SU-DHL-6 (cell line): Measurements from ENCODE around the gene INAVA.

ENCODE experiments used
- EZH2phosphoT487 ChIP-seq: fragments of 200-600 bp; sonication (generic), shearing (Covaris generic); conservative IDR thresholded peaks from 2 replicates; pipeline ENCODE4 v1.6.1; 2018; ENCODE audit warnings: mild to moderate bottlenecking, antibody characterized with exemption, low read length, moderate library complexity, mixed read lengths
- TF ChIP-seq, protein P1 (sequence below): fragments of 200-600 bp; sonication (generic); IDR thresholded peaks from one replicate; pipeline ENCODE4 v1.5.1; 2017; ENCODE audit warnings: antibody characterized with exemption, mild to moderate bottlenecking, low read length, moderate library complexity; ENCODE audit not compliant: insufficient read depth, poor library complexity, severe bottlenecking

DNA sequence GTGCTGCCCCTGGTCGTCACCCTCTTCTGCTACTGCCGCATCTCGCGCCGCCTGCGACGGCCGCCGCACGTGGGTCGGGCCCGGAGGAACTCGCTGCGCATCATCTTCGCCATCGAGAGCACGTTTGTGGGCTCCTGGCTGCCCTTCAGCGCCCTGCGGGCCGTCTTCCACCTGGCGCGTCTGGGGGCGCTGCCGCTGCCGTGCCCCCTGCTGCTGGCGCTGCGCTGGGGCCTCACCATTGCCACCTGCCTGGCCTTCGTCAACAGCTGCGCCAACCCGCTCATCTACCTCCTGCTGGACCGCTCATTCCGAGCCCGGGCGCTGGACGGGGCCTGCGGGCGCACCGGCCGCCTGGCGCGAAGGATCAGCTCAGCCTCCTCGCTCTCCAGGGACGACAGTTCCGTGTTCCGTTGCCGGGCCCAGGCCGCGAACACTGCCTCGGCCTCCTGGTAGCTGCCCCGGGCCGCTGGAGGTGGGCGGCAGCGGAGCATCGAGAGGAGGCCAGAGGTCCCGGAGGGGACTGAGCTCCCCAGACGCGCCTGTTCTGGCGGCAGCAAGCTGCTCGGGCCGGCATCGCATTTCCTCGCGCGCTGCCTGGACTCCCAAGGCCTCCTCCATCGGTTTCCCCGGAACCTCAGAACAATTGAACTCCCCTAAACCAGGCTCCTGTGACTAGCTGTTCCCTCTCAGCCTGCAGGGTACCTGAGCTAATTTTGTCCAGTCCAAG is 20.9 kb upstream of the INAVA start:
- TF ChIP-seq, protein P1, sequence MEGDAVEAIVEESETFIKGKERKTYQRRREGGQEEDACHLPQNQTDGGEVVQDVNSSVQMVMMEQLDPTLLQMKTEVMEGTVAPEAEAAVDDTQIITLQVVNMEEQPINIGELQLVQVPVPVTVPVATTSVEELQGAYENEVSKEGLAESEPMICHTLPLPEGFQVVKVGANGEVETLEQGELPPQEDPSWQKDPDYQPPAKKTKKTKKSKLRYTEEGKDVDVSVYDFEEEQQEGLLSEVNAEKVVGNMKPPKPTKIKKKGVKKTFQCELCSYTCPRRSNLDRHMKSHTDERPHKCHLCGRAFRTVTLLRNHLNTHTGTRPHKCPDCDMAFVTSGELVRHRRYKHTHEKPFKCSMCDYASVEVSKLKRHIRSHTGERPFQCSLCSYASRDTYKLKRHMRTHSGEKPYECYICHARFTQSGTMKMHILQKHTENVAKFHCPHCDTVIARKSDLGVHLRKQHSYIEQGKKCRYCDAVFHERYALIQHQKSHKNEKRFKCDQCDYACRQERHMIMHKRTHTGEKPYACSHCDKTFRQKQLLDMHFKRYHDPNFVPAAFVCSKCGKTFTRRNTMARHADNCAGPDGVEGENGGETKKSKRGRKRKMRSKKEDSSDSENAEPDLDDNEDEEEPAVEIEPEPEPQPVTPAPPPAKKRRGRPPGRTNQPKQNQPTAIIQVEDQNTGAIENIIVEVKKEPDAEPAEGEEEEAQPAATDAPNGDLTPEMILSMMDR, result no peak
- TF ChIP-seq EZH2phosphoT487, result no peak
